Mucosa of stomach (tissue), 1 donor: ENCODE measurements around the gene JARID2.
A peak's percentile ranks its signal among the peaks of the same experiment; 100 is the strongest.

ENCODE experiments used
- H3K27me3 ChIP-seq: one replicate; pipeline ENCODE4 v1.7.0; 2013; ENCODE audit warnings: mild to moderate bottlenecking, low read length; ENCODE audit not compliant: control insufficient read depth, insufficient read depth
- H3K36me3 ChIP-seq: one replicate; pipeline ENCODE4 v1.7.0; 2013; ENCODE audit warnings: low read length; ENCODE audit not compliant: control insufficient read depth, insufficient read depth
- H3K4me1 ChIP-seq: one replicate; pipeline ENCODE4 v1.7.0; 2013; ENCODE audit warnings: mild to moderate bottlenecking, low read length; ENCODE audit not compliant: control insufficient read depth, insufficient read depth
- H3K4me3 ChIP-seq: one replicate; pipeline ENCODE4 v1.7.0; 2013; ENCODE audit warnings: low read length
- H3K9ac ChIP-seq: one replicate; pipeline ENCODE4 v1.7.0; 2013; ENCODE audit warnings: mild to moderate bottlenecking, low read length, moderate library complexity
- H3K9me3 ChIP-seq: one replicate; pipeline ENCODE4 v1.7.0; 2013; ENCODE audit warnings: mild to moderate bottlenecking, low read length, moderate library complexity; ENCODE audit not compliant: control insufficient read depth
- donor health status: Pancreatic carcinoma.

JARID2 gene

DNA sequence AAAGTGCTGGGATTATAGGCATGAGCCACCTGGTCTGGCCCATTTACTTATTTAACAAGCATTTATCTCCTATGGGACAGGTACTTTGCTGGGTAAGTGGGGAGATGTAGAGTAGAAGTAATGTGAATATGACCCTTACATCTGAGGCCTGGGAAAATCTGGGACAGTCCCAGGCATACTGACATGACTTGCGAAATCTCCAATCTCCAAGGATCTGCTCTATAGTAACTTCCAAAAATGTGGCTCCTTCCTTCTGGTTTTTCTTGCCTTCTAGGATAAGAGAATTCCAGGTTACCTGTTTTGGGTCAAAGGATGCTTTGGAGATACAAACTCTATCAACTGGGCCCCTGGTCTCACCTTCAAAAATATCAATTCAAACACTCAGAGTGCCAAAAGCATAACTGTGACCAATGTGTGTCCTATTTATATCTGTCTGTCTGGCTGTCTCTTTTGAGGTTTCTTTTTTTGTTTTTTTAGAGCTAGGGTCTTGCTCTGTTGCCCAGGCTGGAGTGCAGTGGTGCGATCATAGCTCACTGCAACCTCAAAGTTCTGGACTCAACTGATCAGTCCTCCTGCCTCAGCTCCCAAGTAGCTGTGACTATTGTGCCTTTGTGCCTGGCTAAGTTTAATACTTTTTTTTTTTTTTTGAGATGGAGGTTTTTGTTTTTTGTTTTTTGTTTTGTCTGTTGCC, 11.7 kb upstream of the JARID2 start:
- Histone ChIP-seq H3K27me3 (no peaks in the 10 kb centered on the region), H3K4me3 (no peak overlapping the region)

DNA sequence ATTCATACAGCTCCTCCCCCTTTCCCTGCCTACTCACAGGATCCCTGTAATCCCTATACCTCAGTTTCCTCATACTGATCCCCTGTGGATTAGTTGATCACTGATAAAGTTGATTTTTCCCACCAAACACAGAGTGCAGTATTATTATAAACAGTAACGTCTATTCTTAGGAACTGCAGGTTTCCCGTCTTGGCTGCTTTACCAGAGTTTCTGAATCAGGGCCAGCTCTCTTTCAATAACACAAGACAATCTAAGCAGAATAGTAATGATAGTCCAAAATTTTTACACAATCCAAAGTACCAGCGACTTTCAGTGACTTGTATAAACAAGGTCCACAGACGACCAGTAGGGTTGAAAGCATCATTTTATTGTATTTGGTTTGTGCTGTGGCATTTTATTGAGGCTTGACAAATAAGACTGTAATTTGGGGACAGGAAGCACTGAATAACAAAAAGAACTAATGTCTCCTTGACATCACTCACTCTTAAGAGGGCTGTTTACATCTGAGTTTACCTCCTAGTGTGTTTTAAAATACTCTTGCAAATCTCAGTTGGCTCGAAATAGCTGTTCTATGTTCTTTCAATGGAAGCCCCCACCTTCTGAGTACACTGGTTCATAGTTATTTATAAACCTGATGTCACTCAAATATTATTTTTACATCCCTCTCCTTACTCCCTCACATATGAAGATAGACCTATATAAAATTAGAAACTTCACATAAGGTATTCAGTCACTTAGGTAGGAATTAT, 6.1 kb upstream of the JARID2 start:
- peaks cover 5% of the 10 kb centered on the region for H3K4me1 ChIP-seq
- no peaks in the 10 kb centered on the region for H3K36me3 ChIP-seq
- no peaks in the 10 kb centered on the region for H3K27me3 ChIP-seq
- H3K9ac ChIP-seq, result no peak overlapping the region
- no peaks in the 10 kb centered on the region for H3K9me3 ChIP-seq
- H3K4me3 ChIP-seq, result no peak overlapping the region

More for the DNA sequence above, 11.7 kb upstream of the JARID2 start:
- H3K9me3 ChIP-seq, result no peaks in the 10 kb centered on the region
- no peaks in the 10 kb centered on the region for H3K4me1 ChIP-seq
- H3K9ac ChIP-seq, result no peak overlapping the region
- no peaks in the 10 kb centered on the region for H3K36me3 ChIP-seq

DNA sequence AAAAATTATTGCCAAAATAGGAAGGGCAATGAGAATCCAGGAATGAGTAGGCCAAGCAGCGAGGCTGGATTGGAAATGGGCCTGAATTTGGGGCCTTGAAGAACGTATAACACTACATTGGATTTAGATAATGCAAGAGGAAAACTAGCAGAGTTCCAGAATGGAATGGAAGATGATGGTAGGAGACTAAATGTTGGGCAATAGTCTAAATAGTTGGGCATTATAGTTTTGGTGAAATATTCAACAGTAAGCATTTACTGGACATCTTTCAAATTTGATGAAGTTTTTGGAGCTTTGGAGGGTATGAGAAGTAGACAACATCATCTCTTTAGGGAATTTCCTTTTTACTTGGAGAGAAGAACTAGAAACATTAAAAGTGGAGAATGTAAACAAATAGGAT, 3.4 kb upstream of the JARID2 start:
- Histone ChIP-seq H3K9ac (no peak overlapping the region), H3K4me1 (peaks cover 5% of the 10 kb centered on the region), H3K27me3 (no peaks in the 10 kb centered on the region), H3K4me3 (no peak overlapping the region), H3K36me3 (no peaks in the 10 kb centered on the region), H3K9me3 (no peaks in the 10 kb centered on the region)

DNA sequence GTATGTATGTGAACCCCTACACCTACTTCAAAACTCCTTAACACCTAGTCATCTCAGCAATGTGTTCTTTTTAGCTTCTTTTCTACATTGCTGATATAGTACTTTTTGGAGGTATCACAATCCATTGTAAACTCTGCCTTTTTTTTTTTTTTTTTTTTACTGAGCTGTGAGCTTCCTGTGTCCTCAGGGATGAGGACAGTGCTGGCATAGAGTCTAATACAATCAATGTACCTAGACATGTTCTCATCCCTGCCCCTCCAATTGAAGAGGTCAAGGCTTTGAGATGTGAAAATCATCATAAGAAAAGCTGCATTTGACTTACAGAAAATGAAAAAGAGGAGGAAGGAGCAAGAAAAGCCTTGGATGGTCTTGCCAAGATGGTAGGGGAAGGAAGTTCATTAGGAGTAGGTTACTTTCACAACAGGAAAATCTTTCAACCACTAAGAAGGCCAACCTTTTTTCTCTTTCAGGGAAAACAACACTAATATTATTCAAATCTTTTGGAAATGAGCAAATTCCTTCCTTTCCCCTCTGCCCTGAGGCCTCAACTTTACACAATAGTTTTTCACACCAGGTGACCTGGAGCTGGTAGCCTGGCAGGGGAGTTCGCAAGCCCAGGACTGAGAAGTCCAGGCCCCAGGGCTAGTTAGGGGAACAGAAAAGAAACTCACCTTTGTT, 2.8 kb upstream of the JARID2 start:
- Histone ChIP-seq H3K27me3 (no peaks in the 10 kb centered on the region), H3K36me3 (no peaks in the 10 kb centered on the region), H3K4me3 (no peak overlapping the region), H3K4me1 (peaks cover 5% of the 10 kb centered on the region), H3K9me3 (no peaks in the 10 kb centered on the region), H3K9ac (no peak overlapping the region)

DNA sequence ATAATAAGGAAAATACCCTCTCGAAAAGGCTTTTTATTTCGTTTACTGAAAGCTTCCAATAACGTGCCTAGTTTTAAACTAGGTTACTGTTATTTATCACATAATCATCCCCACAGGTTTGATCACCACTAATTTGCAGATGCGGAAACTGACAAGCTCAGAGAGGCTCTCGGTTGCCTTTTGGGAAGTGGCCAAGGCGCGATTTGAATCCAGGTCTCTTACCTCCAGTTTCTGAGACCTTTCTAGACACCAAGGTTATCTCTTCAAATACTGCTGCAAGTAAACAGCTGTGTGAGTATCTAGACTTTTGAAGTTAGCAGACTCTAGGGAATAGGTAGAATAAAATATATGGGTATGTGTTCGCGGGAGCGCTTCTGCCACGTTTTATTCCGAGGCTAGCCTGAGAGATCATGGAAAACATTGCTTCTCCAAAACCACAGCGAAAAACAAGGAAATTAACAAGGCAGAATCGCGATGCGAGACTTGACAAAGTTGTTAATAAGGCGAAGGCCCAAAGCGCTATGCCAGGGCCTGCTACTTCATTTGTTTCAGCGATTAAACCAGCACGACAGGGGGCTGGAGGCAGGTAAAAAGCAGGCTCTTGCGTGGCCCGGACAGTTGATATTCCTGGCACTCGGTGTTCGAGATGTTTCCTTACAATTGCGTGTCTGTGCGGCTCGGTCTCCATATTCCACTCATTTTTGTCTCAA, 1.8 kb upstream of the JARID2 start:
- no peaks in the 10 kb centered on the region for H3K27me3 ChIP-seq
- peaks cover 5% of the 10 kb centered on the region for H3K4me1 ChIP-seq
- H3K9me3 ChIP-seq, result no peaks in the 10 kb centered on the region
- H3K36me3 ChIP-seq, result no peaks in the 10 kb centered on the region
- no peak overlapping the region for H3K4me3 ChIP-seq
- H3K9ac ChIP-seq, result peak overlapping the region; percentile 38

DNA sequence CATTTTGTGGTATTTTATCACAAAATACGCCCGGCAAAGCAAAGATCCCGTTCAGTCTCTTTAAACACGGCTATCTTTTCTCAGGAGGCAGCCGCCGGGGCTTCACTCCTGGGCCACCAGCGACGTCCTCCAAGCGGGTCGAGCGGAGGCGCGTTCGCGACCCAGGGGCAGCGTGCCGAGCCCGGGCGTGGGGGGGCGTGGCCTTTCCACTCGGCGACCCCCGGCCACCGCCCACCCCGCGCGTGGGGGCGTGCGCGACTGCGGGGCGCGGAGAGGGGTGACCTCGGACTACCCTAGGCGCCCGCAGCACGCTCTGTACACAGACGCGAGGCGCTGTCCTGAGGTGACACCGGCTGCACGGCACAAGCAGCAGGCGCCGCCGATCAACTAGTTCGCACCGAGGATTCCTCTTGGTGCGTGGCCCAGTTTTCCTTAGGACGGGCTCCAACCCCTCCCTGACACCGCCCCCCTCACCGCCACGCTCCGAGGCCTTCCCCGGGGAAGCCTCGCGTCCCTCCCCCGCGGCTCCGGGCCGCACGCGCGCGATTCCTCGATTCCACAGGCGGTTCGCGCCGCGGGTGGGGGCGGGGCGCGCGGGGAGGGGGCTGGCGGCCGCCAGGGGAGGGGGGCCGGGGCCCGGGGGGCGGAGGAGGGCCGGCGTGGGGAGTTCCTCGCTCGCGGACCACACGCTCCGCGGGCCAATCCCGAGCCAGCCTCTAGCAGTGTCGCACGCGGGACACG, 1.1 kb upstream of the JARID2 start:
- peak overlapping the region; percentile 38 for H3K9ac ChIP-seq
- no peaks in the 10 kb centered on the region for H3K27me3 ChIP-seq
- no peak overlapping the region for H3K4me3 ChIP-seq
- H3K36me3 ChIP-seq, result no peaks in the 10 kb centered on the region
- H3K4me1 ChIP-seq, result peaks cover 12% of the 10 kb centered on the region
- H3K9me3 ChIP-seq, result no peaks in the 10 kb centered on the region

DNA sequence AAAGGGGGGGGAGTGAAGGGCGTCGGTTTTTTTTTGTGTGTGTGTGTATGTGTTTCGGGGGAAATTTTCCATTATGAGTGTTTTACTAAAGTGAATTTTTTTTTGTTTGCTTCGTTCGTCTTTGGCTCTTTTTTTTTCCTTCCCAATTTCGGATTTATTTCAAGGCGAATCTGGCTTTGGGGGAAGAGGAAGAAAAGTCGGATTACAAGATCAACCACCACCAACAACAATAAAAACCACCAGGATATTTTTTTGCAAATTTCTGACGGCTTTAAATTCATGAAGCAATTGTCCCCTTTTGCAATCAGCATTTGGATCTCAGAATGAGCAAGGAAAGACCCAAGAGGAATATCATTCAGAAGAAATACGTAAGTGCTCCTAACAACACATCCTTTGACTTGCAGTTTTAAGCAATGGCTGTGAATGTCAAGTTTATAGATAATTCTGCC, 372 bp downstream of the JARID2 start:
- Histone ChIP-seq H3K4me3 (peak overlapping the region; percentile 54), H3K9ac (peak overlapping the region; percentile 87), H3K27me3 (no peaks in the 10 kb centered on the region), H3K9me3 (no peaks in the 10 kb centered on the region), H3K4me1 (peaks cover 12% of the 10 kb centered on the region), H3K36me3 (no peaks in the 10 kb centered on the region)

DNA sequence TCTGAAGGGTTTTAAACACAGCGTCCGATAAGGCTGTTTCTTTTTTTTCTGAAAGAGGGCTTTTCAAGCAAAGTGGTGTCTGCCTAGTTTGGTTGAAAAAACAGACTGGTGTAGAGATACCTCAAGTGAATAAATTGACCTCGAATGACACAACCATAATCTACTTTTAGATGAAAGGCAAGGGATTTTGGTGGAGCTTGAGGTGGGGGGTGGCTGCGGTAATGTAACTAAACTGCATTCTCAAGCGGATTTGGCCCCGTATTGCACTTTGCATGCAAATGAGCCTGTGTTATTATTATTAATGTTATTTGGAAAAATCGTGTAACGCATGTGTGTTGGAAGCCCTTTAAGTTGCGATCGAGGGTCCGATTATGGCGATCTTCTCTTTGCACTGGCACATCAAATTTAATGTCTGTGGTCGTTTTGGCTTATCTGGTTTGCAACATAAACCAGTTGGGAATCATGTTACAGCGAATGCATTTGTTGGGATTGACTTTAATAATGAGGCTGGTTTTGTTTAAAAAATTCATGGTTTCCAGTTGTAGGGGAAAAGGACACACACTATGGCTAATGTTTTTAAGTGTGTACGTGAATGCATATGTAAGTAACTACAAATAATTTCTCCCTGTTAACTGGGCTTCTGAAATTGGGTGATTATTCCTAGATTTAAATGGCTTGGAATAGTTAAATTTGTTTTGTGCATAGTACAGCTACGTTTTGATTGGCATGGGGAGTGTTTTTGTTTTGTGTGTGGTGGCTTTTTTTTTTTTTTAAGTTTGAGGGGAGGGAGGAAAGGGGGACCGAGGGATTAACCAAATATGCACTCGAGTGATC, 1.0 kb downstream of the JARID2 start:
- Histone ChIP-seq H3K4me1 (peaks cover 12% of the 10 kb centered on the region), H3K27me3 (no peaks in the 10 kb centered on the region), H3K9ac (peak overlapping the region; percentile 87), H3K9me3 (no peaks in the 10 kb centered on the region), H3K4me3 (peak overlapping the region; percentile 54), H3K36me3 (no peaks in the 10 kb centered on the region)

DNA sequence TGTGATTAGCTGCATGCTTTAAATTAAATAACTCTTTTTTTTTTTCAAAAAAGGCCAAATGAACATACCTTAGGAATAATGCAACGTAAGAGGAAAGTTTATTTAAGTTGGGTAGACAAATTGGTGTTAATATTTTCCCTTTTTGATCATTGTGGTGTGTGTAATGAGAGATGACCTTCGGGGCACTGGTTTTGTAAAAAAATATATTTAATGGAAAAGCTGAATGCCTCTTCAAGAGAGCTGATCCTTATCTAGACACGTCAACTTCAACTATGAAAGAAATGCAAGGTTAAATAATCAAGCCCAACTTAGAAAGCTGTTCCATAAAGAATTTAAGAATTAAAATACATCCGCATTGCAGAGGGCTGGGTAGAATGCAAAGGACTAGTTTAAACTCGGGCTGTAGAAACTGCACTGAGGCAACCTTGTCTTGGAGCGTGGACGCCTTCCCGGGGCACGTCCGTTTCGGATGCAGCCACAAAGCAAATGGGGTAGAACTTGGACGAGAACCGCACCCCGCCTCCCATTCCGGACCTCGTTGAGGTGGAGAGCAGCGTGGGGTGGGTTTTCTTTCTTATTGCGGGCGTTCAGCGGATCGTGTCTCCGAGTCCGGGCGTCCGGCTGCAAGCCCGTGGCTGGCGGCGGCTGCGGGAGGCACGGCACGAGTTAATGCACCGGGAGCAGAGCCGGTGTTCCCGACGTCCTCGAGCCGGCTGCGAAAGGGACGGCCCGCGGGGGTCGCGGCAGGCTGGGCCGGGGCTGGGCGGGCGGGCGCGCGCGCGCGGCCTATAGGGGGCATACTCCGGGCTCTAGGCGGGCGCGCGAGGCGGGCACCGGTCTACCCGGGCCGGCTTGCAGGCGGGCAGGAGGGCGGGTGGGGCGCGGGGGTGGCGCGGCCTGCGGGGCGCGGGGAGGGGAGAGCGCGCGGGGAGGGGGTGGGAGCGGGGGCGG, 1.9 kb downstream of the JARID2 start:
- no peaks in the 10 kb centered on the region for H3K36me3 ChIP-seq
- H3K9ac ChIP-seq, result peak overlapping the region; percentile 87
- peaks cover 12% of the 10 kb centered on the region for H3K4me1 ChIP-seq
- H3K9me3 ChIP-seq, result no peaks in the 10 kb centered on the region
- no peaks in the 10 kb centered on the region for H3K27me3 ChIP-seq
- H3K4me3 ChIP-seq, result peak overlapping the region; percentile 54
